Choroid plexus epithelial cell (primary cell): Measurements from ENCODE around the gene FAM163A.

ENCODE experiments used
- DNase-seq: peaks from one replicate; pipeline ENCODE4 v3.0.0-alpha.2; 2010; ENCODE audit warnings: low read depth
- H3K4me3 ChIP-seq: 2 replicates; pipeline ENCODE4 v1.5.1; 2011; ENCODE audit warnings: low read depth, mild to moderate bottlenecking, control low read depth, low read length, moderate library complexity
- CTCF ChIP-seq: conservative IDR thresholded peaks from 2 replicates; pipeline ENCODE4 v1.5.1; 2011; ENCODE audit warnings: low read depth, mild to moderate bottlenecking, control low read depth, inconsistent platforms, low read length, moderate library complexity

The FAM163A gene

GRCh38 chr1:179775009-179775408 is 31.9 kb downstream of the FAM163A start:
- no peak overlapping the region for H3K4me3 ChIP-seq
- no peak for DNase-seq
- TF ChIP-seq CTCF = no peak

- DNase-seq = no peak
- no peak for TF ChIP-seq CTCF
- H3K4me3 ChIP-seq = no peak overlapping the region
These were observed 33.7 kb downstream of the FAM163A start for GRCh38 chr1:179776831-179777230.

DNA sequence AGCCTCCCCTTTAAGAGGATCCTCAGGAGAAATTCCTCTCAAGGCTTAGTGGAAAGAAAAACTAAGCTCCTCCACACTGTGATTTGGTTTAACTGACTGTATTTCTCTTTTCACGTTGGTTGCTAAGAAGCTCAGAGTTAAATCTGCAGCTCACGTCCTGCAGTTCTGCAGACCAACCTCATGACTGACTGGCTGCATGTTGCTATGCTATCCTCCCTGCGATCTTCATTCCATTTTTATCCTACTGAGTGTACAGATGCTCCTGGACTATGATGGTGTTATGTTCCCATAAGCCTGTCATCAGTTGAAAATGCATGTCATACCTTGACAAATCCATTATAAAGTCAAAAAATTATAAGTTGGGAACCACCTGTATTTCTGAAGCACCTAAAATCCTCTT is 34.6 kb downstream of the FAM163A start:
- no peak for DNase-seq
- H3K4me3 ChIP-seq = no peak overlapping the region
- no peak for TF ChIP-seq CTCF

GRCh38 chr1:179779645-179780272 is 36.7 kb downstream of the FAM163A start:
- TF ChIP-seq CTCF = no peak
- H3K4me3 ChIP-seq = no peak overlapping the region
- DNase-seq = peak; percentile 2

GRCh38 chr1:179781962-179782361 is 38.9 kb downstream of the FAM163A start:
- no peak for DNase-seq
- no peak for TF ChIP-seq CTCF
- no peak overlapping the region for H3K4me3 ChIP-seq

DNA sequence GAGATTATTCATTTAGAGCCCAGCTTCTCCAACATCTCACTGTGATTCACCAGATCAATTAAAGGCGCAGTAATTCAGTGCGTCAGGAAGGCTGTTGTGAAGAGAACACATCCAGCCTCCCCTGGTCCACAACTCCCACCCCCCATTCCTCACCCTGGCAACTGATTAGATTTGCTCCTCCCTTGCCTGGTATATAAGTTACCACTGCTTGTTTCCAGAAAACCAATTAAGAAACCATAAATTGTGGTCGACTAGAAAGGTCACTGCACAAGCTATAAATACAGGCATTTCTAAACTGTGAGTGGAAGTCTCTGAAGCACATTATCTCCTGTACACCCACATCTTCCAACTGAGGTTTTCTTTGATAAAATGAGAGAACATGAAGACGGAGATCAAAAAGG is 41.9 kb downstream of the FAM163A start:
- no peak for TF ChIP-seq CTCF
- no peak for DNase-seq
- no peak overlapping the region for H3K4me3 ChIP-seq

GRCh38 chr1:179785728-179786127 is 42.6 kb downstream of the FAM163A start:
- no peak overlapping the region for H3K4me3 ChIP-seq
- TF ChIP-seq CTCF = no peak
- no peak for DNase-seq
